Measurements from ENCODE around the gene TSPAN5. TPM values are rescaled to one million over a fixed set of nuclear protein-coding genes. Genes with fewer than 3 reads are reported as not detected.

Gene TSPAN5
- polyA plus RNA-seq, 1 donor (not counting 4 experiments of a cell fraction or from before 2014, with no cell fraction given), result 45.5 TPM

DNA sequence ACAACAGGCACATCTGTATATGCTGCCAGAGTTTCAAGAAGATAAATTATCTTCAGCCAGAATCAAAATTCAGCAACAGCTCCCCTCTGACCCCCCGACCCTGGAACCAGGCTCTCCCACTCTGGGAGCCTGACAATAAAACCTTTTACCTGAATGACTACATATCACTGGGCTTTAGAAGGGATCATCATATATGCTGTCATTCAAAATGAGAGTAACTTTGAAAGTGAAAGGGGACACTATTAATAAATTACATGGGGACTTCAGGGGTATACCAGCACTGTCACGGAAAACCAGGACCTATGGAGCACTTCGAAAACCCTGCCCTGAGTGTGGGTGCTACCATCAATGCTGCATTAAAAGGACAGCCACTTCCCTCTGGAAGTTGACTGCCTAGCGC is 26.2 kb downstream of the TSPAN5 start:
- H2AFZ ChIP-seq (ENCODE audit: control insufficient read depth, low read length), result no peak overlapping the region

DNA sequence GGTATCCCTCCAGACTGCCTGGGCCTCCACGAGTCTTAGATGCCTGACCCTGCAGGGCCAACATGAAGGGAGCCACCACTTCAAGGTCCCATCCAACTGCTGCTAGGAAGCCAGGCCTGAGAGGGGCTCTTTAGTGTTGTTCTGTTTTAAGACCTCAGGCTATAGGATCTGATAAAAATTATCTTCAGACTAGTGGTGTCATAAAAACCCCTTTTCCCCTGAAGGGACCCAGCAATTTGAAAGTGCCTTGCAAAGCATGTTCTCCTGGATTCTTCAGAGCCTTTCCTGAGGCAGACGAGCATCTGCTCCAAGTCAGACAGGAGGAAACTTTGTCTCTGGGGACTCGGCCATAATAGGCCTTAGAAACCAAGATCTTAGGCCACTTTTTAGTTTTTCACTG is 26.9 kb downstream of the TSPAN5 start:
- H3K9ac ChIP-seq (ENCODE audit: control insufficient read depth, extremely low read depth, insufficient read depth, low read length), result no peak overlapping the region
- DNase-seq (ENCODE audit: low read depth, low spot score) (no peak), FAIRE-seq (no peak)
- no peak overlapping the region for H3K4me3 ChIP-seq (ENCODE audit: control insufficient read depth in 2 of 3, extremely low read depth in 1 of 3, insufficient read depth in 2 of 3, low read depth in 1 of 3, low read length in 3 of 3)
- no peaks in the 10 kb centered on the region for H3K9me3 ChIP-seq (ENCODE audit: control insufficient read depth, low read depth, low read length)
- H4K20me1 ChIP-seq (ENCODE audit: control insufficient read depth, extremely low read depth, insufficient read depth, low read length), result no peaks in the 10 kb centered on the region
- H3K27me3 ChIP-seq (ENCODE audit: control insufficient read depth, extremely low read depth, insufficient read depth, low read length), result no peaks in the 10 kb centered on the region
- H3K4me1 ChIP-seq (ENCODE audit: control insufficient read depth, extremely low read depth, insufficient read depth, low read length), result peaks cover 19% of the 10 kb centered on the region
- H3K9me1 ChIP-seq (ENCODE audit: control insufficient read depth, extremely low read depth, insufficient read depth, low read length), result no peaks in the 10 kb centered on the region
- TF ChIP-seq, protein P1, sequence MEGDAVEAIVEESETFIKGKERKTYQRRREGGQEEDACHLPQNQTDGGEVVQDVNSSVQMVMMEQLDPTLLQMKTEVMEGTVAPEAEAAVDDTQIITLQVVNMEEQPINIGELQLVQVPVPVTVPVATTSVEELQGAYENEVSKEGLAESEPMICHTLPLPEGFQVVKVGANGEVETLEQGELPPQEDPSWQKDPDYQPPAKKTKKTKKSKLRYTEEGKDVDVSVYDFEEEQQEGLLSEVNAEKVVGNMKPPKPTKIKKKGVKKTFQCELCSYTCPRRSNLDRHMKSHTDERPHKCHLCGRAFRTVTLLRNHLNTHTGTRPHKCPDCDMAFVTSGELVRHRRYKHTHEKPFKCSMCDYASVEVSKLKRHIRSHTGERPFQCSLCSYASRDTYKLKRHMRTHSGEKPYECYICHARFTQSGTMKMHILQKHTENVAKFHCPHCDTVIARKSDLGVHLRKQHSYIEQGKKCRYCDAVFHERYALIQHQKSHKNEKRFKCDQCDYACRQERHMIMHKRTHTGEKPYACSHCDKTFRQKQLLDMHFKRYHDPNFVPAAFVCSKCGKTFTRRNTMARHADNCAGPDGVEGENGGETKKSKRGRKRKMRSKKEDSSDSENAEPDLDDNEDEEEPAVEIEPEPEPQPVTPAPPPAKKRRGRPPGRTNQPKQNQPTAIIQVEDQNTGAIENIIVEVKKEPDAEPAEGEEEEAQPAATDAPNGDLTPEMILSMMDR (optimal IDR thresholded peaks at IDR 0.05 in 1 of 3, IDR thresholded peaks at IDR 0.05 in 1 of 3, conservative IDR thresholded peaks at IDR 0.05 in 1 of 3; ENCODE audit: extremely low read depth in 1 of 3, insufficient read depth in 2 of 3, low read length in 3 of 3), result no peak
- TF ChIP-seq EZH2 (IDR thresholded peaks at IDR 0.05; ENCODE audit: low read length), result no peak
- H3K27ac ChIP-seq (ENCODE audit: control insufficient read depth, insufficient read depth, low read length), result no peak overlapping the region
- H3K4me2 ChIP-seq (ENCODE audit: control insufficient read depth, extremely low read depth, insufficient read depth, low read depth, low read length), result no peak overlapping the region
- H3K36me3 ChIP-seq (ENCODE audit: control insufficient read depth in 2 of 2, extremely low read depth in 1 of 2, insufficient read depth in 2 of 2, low read length in 2 of 2), result peaks cover 0 to 3% of the 10 kb centered on the region in 2 experiments
- dilution Hi-C loops (cut with MboI; ENCODE audit: extremely low pct_ligation_motif_present, low sequenced_read_pairs), result no loop called here
- no peak overlapping the region for H2AFZ ChIP-seq (ENCODE audit: control insufficient read depth, low read length)
- H3K79me2 ChIP-seq (ENCODE audit: control insufficient read depth, insufficient read depth, low read length), result peaks cover 91% of the 10 kb centered on the region

More for the DNA sequence above, 26.2 kb downstream of the TSPAN5 start:
- Histone ChIP-seq H3K27ac (ENCODE audit: control insufficient read depth, insufficient read depth, low read length) (no peak overlapping the region), H3K9me3 (ENCODE audit: control insufficient read depth, low read depth, low read length) (no peaks in the 10 kb centered on the region), H3K36me3 (ENCODE audit: control insufficient read depth in 2 of 2, extremely low read depth in 1 of 2, insufficient read depth in 2 of 2, low read length in 2 of 2) (peaks cover 0 to 3% of the 10 kb centered on the region in 2 experiments), H3K4me1 (ENCODE audit: control insufficient read depth, extremely low read depth, insufficient read depth, low read length) (peaks cover 11% of the 10 kb centered on the region), H3K4me3 (ENCODE audit: control insufficient read depth in 2 of 3, extremely low read depth in 1 of 3, insufficient read depth in 2 of 3, low read depth in 1 of 3, low read length in 3 of 3) (no peak overlapping the region), H4K20me1 (ENCODE audit: control insufficient read depth, extremely low read depth, insufficient read depth, low read length) (no peaks in the 10 kb centered on the region), H3K9me1 (ENCODE audit: control insufficient read depth, extremely low read depth, insufficient read depth, low read length) (no peaks in the 10 kb centered on the region), H3K27me3 (ENCODE audit: control insufficient read depth, extremely low read depth, insufficient read depth, low read length) (no peaks in the 10 kb centered on the region), H3K9ac (ENCODE audit: control insufficient read depth, extremely low read depth, insufficient read depth, low read length) (no peak overlapping the region), H3K79me2 (ENCODE audit: control insufficient read depth, insufficient read depth, low read length) (peaks cover 95% of the 10 kb centered on the region), H3K4me2 (ENCODE audit: control insufficient read depth, extremely low read depth, insufficient read depth, low read depth, low read length) (no peak overlapping the region)
- TF ChIP-seq EZH2 (IDR thresholded peaks at IDR 0.05; ENCODE audit: low read length), result no peak
- TF ChIP-seq, protein P1 (optimal IDR thresholded peaks at IDR 0.05 in 1 of 3, IDR thresholded peaks at IDR 0.05 in 1 of 3, conservative IDR thresholded peaks at IDR 0.05 in 1 of 3; ENCODE audit: extremely low read depth in 1 of 3, insufficient read depth in 2 of 3, low read length in 3 of 3), result no peak
- FAIRE-seq (no peak), DNase-seq (ENCODE audit: low read depth, low spot score) (no peak)
- dilution Hi-C loops (cut with MboI; ENCODE audit: extremely low pct_ligation_motif_present, low sequenced_read_pairs), result no loop called here
